ENCODE results near the gene RNF40.
"Not testable (repeated sequence)": the region's sequence is repeated elsewhere in the genome, so short reads cannot be mapped to it uniquely, and the experiment has no call there.

Gene RNF40

DNA sequence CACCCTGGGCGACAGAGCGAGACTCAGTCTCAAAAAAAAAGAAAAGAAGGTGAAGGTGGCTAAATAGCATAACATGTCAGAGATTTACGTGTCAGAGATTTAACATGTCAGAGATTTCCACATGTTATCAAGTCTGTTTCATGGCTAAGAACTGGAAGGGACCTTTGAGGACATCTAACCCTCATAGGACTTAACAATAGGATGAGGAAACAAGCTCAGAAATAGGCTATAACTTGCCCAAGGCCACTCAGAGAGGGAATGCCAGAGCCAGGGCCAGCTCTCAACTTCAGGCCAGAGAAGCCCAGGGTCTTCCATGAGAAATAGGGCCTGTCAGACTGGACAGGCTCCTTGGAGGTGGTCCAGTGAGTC is 51.7 kb downstream of the RNF40 start:
- TF ChIP-seq, protein P1, sequence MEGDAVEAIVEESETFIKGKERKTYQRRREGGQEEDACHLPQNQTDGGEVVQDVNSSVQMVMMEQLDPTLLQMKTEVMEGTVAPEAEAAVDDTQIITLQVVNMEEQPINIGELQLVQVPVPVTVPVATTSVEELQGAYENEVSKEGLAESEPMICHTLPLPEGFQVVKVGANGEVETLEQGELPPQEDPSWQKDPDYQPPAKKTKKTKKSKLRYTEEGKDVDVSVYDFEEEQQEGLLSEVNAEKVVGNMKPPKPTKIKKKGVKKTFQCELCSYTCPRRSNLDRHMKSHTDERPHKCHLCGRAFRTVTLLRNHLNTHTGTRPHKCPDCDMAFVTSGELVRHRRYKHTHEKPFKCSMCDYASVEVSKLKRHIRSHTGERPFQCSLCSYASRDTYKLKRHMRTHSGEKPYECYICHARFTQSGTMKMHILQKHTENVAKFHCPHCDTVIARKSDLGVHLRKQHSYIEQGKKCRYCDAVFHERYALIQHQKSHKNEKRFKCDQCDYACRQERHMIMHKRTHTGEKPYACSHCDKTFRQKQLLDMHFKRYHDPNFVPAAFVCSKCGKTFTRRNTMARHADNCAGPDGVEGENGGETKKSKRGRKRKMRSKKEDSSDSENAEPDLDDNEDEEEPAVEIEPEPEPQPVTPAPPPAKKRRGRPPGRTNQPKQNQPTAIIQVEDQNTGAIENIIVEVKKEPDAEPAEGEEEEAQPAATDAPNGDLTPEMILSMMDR (IDR thresholded peaks at IDR 0.05; ENCODE audit: low read length): no peak
- TF ChIP-seq EZH2phosphoT487 (IDR thresholded peaks at IDR 0.05; ENCODE audit: low read length) (no peak), EZH2 (optimal IDR thresholded peaks at IDR 0.05; ENCODE audit: low read depth, low read length) (no peak)
- Histone ChIP-seq H3K4me2 (ENCODE audit: low read depth, low read length) (peak overlapping the region; percentile 83), H3K4me3 (ENCODE audit: low read length) (peak overlapping the region; percentile 77), H3K79me2 (ENCODE audit: low read length) (no peaks in the 10 kb centered on the region), H3K27ac (ENCODE audit: low read length) (no peak overlapping the region), H3K27me3 (replicated peaks; ENCODE audit: insufficient read depth, low read length) (no peaks in the 10 kb centered on the region; the same call in 1 of the 2 replicates), H3F3A (ENCODE audit: insufficient read depth, low read length) (no peaks in the 10 kb centered on the region), H3K9ac (ENCODE audit: low read length) (peak overlapping the region; percentile 34; the same call in 1 of the 2 replicates), H3K36me3 (replicated peaks; ENCODE audit: insufficient read depth, low read length) (no peaks in the 10 kb centered on the region), H2AFZ (ENCODE audit: low read length) (peak overlapping the region; percentile 88), H4K20me1 (ENCODE audit: insufficient read depth, low read length) (no peaks in the 10 kb centered on the region), H3K9me2 (replicated peaks; ENCODE audit: insufficient read depth, low read length) (no peaks in the 10 kb centered on the region), H3K9me3 (replicated peaks; ENCODE audit: insufficient read depth, low read length) (no peaks in the 10 kb centered on the region), H3K4me1 (ENCODE audit: low read length) (peaks cover 5% of the 10 kb centered on the region; the same call in 1 of the 2 replicates)
- DNase-seq: no peak

DNA sequence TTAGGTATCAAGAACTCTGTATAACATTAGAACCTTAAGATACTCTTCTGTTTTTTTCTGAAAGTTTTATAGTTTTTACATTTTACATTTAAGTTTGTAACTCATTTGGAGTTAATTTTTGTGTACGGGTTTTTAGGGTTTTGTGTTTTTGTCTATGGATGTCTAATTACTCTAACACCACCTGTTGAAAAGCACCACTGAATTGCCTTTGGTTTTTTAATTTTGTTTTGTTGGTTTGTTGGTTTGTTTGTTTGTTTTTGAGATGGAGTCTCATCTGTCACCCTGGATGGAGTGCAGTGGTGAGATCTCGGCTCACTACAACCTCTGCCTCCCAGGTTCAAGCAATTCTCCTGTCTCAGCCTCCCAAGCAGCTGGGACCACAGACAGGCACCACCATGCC is 54.6 kb downstream of the RNF40 start:
- H3K79me2 ChIP-seq (ENCODE audit: low read length): no peaks in the 10 kb centered on the region
- H3K4me3 ChIP-seq (ENCODE audit: low read length): no peak overlapping the region
- H3K9ac ChIP-seq (ENCODE audit: low read length): no peak overlapping the region
- H3K36me3 ChIP-seq (replicated peaks; ENCODE audit: insufficient read depth, low read length): no peaks in the 10 kb centered on the region
- TF ChIP-seq EZH2 (optimal IDR thresholded peaks at IDR 0.05; ENCODE audit: low read depth, low read length) (no peak), EZH2phosphoT487 (IDR thresholded peaks at IDR 0.05; ENCODE audit: low read length) (no peak)
- TF ChIP-seq, protein P1 (IDR thresholded peaks at IDR 0.05; ENCODE audit: low read length): no peak
- H2AFZ ChIP-seq (ENCODE audit: low read length): no peak overlapping the region
- no peaks in the 10 kb centered on the region for H4K20me1 ChIP-seq (ENCODE audit: insufficient read depth, low read length)
- H3K9me3 ChIP-seq (replicated peaks; ENCODE audit: insufficient read depth, low read length): no peaks in the 10 kb centered on the region
- no peak for DNase-seq
- H3K27me3 ChIP-seq (replicated peaks; ENCODE audit: insufficient read depth, low read length): no peaks in the 10 kb centered on the region; the same call in 1 of the 2 replicates
- no peaks in the 10 kb centered on the region for H3K9me2 ChIP-seq (replicated peaks; ENCODE audit: insufficient read depth, low read length)
- H3F3A ChIP-seq (ENCODE audit: insufficient read depth, low read length): no peaks in the 10 kb centered on the region
- no peak overlapping the region for H3K4me2 ChIP-seq (ENCODE audit: low read depth, low read length)
- no peak overlapping the region for H3K27ac ChIP-seq (ENCODE audit: low read length)
- peaks cover 5% of the 10 kb centered on the region; the same call in 1 of the 2 replicates for H3K4me1 ChIP-seq (ENCODE audit: low read length)

DNA sequence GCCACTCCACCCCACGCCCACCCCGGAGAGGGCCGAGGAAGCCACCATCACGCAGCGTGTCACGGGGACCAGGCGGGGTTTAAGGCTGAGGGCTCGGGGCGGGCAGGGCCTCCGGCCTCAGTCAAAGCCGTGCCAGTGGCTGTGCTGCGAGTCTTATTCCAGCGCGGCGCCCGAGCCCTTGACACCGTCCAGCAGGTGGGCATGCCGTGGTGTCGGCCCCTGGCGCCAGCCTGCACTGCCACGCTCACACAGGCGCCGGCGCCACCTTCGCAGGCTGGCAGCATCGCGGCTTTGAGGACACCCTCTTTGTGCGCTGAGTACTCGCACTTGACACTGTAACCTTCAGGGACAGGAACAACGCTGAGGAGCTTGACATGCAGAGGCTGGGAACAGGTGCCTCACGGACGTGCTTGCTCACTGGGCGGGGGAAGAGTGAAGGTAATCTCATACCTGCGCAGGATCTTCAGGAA is 58.9 kb downstream of the RNF40 start:
- H3F3A ChIP-seq (ENCODE audit: insufficient read depth, low read length): no peaks in the 10 kb centered on the region

DNA sequence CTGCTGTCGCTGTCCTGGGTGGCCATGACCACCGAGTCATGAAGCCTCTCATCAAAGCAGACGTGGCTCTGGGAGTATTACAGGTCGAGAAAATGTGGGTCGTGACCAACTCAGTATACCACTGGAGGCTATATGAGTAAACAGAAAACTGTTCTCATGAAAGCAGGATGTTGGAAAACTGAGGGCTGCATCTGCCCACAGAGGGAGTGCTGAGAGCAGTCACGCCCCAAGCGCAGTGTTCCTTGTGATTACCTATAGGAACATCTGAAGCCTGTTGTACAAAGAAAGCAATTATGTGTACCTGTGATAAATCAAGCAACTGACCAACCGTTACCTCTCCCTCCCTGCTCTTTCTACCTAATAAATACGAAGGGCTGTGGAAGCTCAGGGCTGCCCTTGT is 59.3 kb downstream of the RNF40 start:
- H3K9ac ChIP-seq (ENCODE audit: low read length); H3K36me3 ChIP-seq (replicated peaks; ENCODE audit: insufficient read depth, low read length); H3K27ac ChIP-seq (ENCODE audit: low read length); H3K4me3 ChIP-seq (ENCODE audit: low read length); H3K79me2 ChIP-seq (ENCODE audit: low read length); DNase-seq; H2AFZ ChIP-seq (ENCODE audit: low read length); H3K9me2 ChIP-seq (replicated peaks; ENCODE audit: insufficient read depth, low read length); H3K4me2 ChIP-seq (ENCODE audit: low read depth, low read length); H3K4me1 ChIP-seq (ENCODE audit: low read length); H4K20me1 ChIP-seq (ENCODE audit: insufficient read depth, low read length); H3F3A ChIP-seq (ENCODE audit: insufficient read depth, low read length); H3K27me3 ChIP-seq (replicated peaks; ENCODE audit: insufficient read depth, low read length); H3K9me3 ChIP-seq (replicated peaks; ENCODE audit: insufficient read depth, low read length): not testable (repeated sequence)

More for the DNA sequence above, 58.9 kb downstream of the RNF40 start:
- Histone ChIP-seq H3K36me3 (replicated peaks; ENCODE audit: insufficient read depth, low read length) (no peaks in the 10 kb centered on the region), H3K27ac (ENCODE audit: low read length) (no peak overlapping the region), H3K4me1 (ENCODE audit: low read length) (no peaks in the 10 kb centered on the region), H2AFZ (ENCODE audit: low read length) (no peak overlapping the region), H3K9me3 (replicated peaks; ENCODE audit: insufficient read depth, low read length) (no peaks in the 10 kb centered on the region), H3K4me3 (ENCODE audit: low read length) (no peak overlapping the region), H3K9me2 (replicated peaks; ENCODE audit: insufficient read depth, low read length) (no peaks in the 10 kb centered on the region), H3K27me3 (replicated peaks; ENCODE audit: insufficient read depth, low read length) (no peaks in the 10 kb centered on the region; the same call in 1 of the 2 replicates), H3K9ac (ENCODE audit: low read length) (no peak overlapping the region), H3K79me2 (ENCODE audit: low read length) (no peaks in the 10 kb centered on the region), H4K20me1 (ENCODE audit: insufficient read depth, low read length) (no peaks in the 10 kb centered on the region), H3K4me2 (ENCODE audit: low read depth, low read length) (no peak overlapping the region)
- no peak for DNase-seq
- TF ChIP-seq EZH2 (optimal IDR thresholded peaks at IDR 0.05; ENCODE audit: low read depth, low read length) (no peak), EZH2phosphoT487 (IDR thresholded peaks at IDR 0.05; ENCODE audit: low read length) (no peak)
- TF ChIP-seq, protein P1 (IDR thresholded peaks at IDR 0.05; ENCODE audit: low read length): no peak

Data from MM.1S (cell line).